Effector memory CD8-positive, alpha-beta T cell (primary cell): ENCODE measurements around the gene FUT8.

Source experiments
- ATAC-seq: fragments of 150-1000 bp; cut with Tn5 transposase; replicated peaks from 2 replicates; pipeline ENCODE4 v1.10.0; 2021; ENCODE audit warnings: mild to moderate bottlenecking, moderate library complexity
- DNase-seq, 3 experiments: peaks; one replicate each; pipeline ENCODE4 v3.0.0; 2021
- H3K27ac Mint-ChIP-seq, 2 donors: one replicate each; pipeline ENCODE4 v1.8.0; 2022; ENCODE audit warnings: mild to moderate bottlenecking in 2 of 2, mixed read lengths in 2 of 2, moderate library complexity in 2 of 2
- H3K27me3 Mint-ChIP-seq, 2 donors: one replicate each; pipeline ENCODE4 v1.8.0; 2022; ENCODE audit warnings: mixed read lengths in 2 of 2
- H3K36me3 Mint-ChIP-seq: one replicate; pipeline ENCODE4 v1.8.0; 2022; ENCODE audit warnings: mild to moderate bottlenecking, moderate library complexity, mixed read lengths; ENCODE audit not compliant: insufficient read depth
- H3K4me1 Mint-ChIP-seq, 2 donors: one replicate each; pipeline ENCODE4 v1.8.0; 2022; ENCODE audit warnings: low read depth in 2 of 2, mixed read lengths in 2 of 2
- H3K4me3 Mint-ChIP-seq, 2 donors: one replicate each; pipeline ENCODE4 v1.8.0; 2022; ENCODE audit warnings: mild to moderate bottlenecking in 2 of 2, mixed read lengths in 2 of 2, moderate library complexity in 2 of 2
- H3K9me3 Mint-ChIP-seq, 2 donors: one replicate each; pipeline ENCODE4 v1.8.0; 2022; ENCODE audit warnings: mixed read lengths in 2 of 2

Gene FUT8

DNA sequence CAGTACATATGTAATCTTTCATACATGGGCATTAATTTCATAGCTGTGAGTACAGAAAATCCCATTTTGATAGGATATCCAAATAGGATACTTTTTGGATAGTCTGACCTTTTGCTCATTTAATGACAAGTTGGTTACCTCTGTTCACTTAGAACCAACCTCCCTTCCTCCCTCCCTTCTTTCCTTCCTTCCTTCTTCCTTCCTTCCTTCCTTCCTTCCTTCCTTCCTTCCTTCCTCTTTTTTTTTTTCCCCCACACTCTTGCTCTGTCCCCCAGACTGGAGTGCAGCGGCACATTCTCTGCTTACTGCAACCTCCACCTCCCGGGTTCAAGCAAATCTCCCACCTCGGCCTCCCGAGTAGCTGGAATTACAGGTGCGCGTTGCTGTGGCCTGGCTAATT, 162.9 kb downstream of the FUT8 start:
- DNase-seq (no peak), ATAC-seq (no peak)
- Mint-ChIP-seq H3K9me3 (no peaks in the 10 kb centered on the region), H3K27ac (no peak overlapping the region), H3K27me3 (no peaks in the 10 kb centered on the region), H3K4me1 (peaks cover 5 to 30% of the 10 kb centered on the region in 2 donors), H3K4me3 (no peak overlapping the region), H3K36me3 (peaks cover 3% of the 10 kb centered on the region)

- no peak overlapping the region for H3K4me3 Mint-ChIP-seq
- peaks cover 1 to 23% of the 10 kb centered on the region in 2 donors for H3K4me1 Mint-ChIP-seq
- H3K36me3 Mint-ChIP-seq, result no peaks in the 10 kb centered on the region
- H3K27ac Mint-ChIP-seq, result no peak overlapping the region
- ATAC-seq (no peak), DNase-seq (no peak)
- H3K9me3 Mint-ChIP-seq, result no peaks in the 10 kb centered on the region
- no peaks in the 10 kb centered on the region for H3K27me3 Mint-ChIP-seq
Measured at GRCh38 chr14:65580973-65581372, 168.4 kb downstream of the FUT8 start.

GRCh38 chr14:65581378-65581777, 168.8 kb downstream of the FUT8 start:
- Mint-ChIP-seq H3K4me3 (no peak overlapping the region), H3K36me3 (no peaks in the 10 kb centered on the region), H3K27ac (no peak overlapping the region), H3K9me3 (no peaks in the 10 kb centered on the region), H3K27me3 (no peaks in the 10 kb centered on the region), H3K4me1 (peaks cover 1 to 19% of the 10 kb centered on the region in 2 donors)
- ATAC-seq (no peak), DNase-seq (no peak)

DNA sequence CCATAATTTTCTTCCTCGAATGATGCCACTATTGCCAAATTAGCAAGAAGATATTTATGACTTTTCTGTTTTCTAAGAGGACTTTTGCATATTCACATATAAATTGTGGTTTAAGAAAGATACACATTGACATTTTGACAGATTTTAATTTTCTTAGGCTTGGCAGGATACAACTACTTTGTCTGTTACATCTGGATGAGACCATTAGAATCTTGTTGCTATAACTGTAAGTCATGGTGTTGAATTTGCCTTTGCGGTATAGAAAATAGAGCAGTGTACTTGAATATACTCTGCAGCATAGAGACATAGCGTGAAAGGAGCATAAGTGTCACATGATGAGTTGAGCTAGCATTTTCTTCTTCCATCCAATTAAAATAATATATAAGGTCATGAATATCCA, 169.3 kb downstream of the FUT8 start:
- no peak overlapping the region for H3K27ac Mint-ChIP-seq
- no peak overlapping the region for H3K4me3 Mint-ChIP-seq
- no peaks in the 10 kb centered on the region for H3K27me3 Mint-ChIP-seq
- no peak for ATAC-seq
- H3K36me3 Mint-ChIP-seq, result no peaks in the 10 kb centered on the region
- no peak for DNase-seq
- no peaks in the 10 kb centered on the region for H3K9me3 Mint-ChIP-seq
- peaks cover 1 to 16% of the 10 kb centered on the region in 2 donors for H3K4me1 Mint-ChIP-seq

- no peaks in the 10 kb centered on the region for H3K36me3 Mint-ChIP-seq
- H3K27ac Mint-ChIP-seq, result no peak overlapping the region
- no peaks in the 10 kb centered on the region for H3K9me3 Mint-ChIP-seq
Measured at GRCh38 chr14:65585216-65585615, 172.7 kb downstream of the FUT8 start.

DNA sequence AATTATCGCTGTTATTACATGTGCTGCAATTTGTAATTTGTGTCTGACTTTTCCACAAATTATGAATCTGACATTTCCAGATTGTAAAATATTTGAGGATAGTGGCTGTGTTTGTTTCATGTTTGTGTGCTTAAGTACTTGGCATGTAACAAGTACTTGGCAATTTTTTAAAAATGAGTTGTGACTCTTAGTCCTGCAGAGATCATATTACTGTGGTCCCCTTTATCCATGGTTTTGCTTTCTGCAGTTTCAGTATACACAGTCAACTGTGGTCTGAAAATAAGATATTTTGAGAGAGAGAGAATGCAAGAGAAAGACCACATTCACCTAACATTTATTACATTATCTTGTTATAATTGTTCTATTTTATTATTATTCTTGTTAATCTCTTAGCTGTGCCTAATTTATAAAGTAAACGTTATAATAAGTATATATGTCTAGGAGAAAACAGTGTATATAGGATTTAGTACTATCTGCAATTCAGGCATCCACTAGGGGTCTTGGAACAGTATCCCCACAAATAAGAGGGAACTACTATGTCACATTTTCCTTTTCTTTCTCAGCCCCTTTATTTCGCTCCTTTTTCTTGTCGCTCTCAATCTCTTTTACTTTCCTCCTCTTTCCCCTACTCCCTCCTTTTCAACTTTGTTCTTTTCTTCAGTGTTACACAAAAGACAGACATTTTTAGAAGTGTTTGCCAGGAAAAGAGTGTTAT, 176.1 kb downstream of the FUT8 start:
- no peak for DNase-seq
- H3K9me3 Mint-ChIP-seq, result no peaks in the 10 kb centered on the region
- no peak overlapping the region for H3K27ac Mint-ChIP-seq
- no peak overlapping the region for H3K4me3 Mint-ChIP-seq
- peaks cover 4% of the 10 kb centered on the region in 2 donors for H3K4me1 Mint-ChIP-seq
- no peaks in the 10 kb centered on the region for H3K27me3 Mint-ChIP-seq
- H3K36me3 Mint-ChIP-seq, result no peaks in the 10 kb centered on the region
- ATAC-seq, result no peak

More at GRCh38 chr14:65585216-65585615, 172.7 kb downstream of the FUT8 start:
- Mint-ChIP-seq H3K4me1 (peaks cover 5 to 6% of the 10 kb centered on the region in 2 donors), H3K4me3 (no peak overlapping the region), H3K27me3 (no peaks in the 10 kb centered on the region)
- no peak for DNase-seq
- no peak for ATAC-seq

DNA sequence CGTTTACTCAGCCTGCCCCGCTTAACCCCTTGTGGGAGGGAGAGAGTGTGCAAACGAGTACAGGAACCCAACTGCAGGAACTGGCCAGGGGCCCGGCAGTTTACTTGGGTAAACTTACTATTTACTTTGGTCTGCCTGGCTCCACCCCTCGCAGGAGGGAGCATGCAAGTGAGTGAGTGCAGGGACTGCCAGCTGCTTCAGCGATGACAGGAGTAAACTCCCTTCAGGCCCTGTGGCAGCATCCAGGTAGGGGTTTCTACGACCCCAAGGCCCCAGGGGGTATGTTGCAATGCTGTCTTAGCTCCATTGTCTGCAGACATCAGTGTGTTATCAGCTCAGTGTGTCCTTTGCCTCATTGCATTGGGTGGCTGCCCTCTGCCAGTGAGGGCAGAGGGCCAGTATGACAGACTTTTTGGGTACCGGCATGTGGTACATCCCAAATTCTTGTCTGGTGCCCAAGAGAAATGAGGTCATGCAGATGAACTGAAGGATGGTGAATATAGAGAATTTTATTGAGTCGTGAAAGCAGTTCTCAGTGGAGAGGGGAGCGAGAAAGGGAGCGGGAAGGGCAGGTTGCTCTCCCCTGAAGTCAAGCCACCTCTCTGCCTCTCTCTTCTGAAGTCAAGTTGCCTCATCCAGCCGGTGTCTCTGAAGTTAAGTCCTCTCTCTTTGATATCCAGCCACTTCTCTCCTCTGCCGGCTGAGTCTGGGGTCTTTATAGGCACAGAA, 181.8 kb downstream of the FUT8 start:
- ATAC-seq (no peak), DNase-seq (no peak)
- Mint-ChIP-seq H3K27ac (no peak overlapping the region), H3K4me1 (peaks cover 0 to 3% of the 10 kb centered on the region in 2 donors), H3K27me3 (no peaks in the 10 kb centered on the region), H3K4me3 (no peak overlapping the region), H3K36me3 (peaks cover 8% of the 10 kb centered on the region), H3K9me3 (no peaks in the 10 kb centered on the region)

DNA sequence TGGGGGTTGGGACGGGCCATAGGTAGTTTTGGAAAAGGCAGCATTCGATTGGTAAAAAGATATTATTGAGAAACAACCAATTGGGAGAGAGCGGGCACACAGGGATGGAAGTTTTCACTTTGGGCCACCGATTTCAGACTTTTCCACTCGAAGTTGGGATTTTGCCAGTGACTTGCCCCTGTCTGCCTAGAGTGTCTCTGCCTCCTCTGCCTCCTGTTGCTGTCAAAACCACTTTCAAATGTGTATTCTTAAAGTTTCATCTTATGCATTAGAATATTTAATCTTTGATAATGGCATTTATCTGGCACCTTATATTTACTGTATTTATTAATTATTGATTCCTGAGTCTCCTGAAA, 182.3 kb downstream of the FUT8 start:
- Mint-ChIP-seq H3K4me3 (no peak overlapping the region), H3K27me3 (no peaks in the 10 kb centered on the region), H3K27ac (no peak overlapping the region), H3K4me1 (peaks cover 0 to 3% of the 10 kb centered on the region in 2 donors), H3K9me3 (no peaks in the 10 kb centered on the region), H3K36me3 (peaks cover 8% of the 10 kb centered on the region)
- ATAC-seq (no peak), DNase-seq (no peak)

GRCh38 chr14:65599375-65599774, 186.8 kb downstream of the FUT8 start:
- Mint-ChIP-seq H3K4me1 (peaks cover 0 to under 1% of the 10 kb centered on the region in 2 donors), H3K36me3 (peaks cover 8% of the 10 kb centered on the region), H3K27me3 (no peaks in the 10 kb centered on the region), H3K9me3 (no peaks in the 10 kb centered on the region), H3K27ac (no peak overlapping the region), H3K4me3 (no peak overlapping the region)
- DNase-seq, result no peak
- ATAC-seq, result no peak

- DNase-seq (no peak), ATAC-seq (no peak)
- Mint-ChIP-seq H3K9me3 (no peaks in the 10 kb centered on the region), H3K36me3 (peaks cover 8% of the 10 kb centered on the region), H3K4me3 (no peak overlapping the region), H3K4me1 (no peaks in the 10 kb centered on the region), H3K27ac (no peak overlapping the region), H3K27me3 (no peaks in the 10 kb centered on the region)
Measured at GRCh38 chr14:65600742-65601141, 188.2 kb downstream of the FUT8 start.

GRCh38 chr14:65604535-65604934, 192.0 kb downstream of the FUT8 start:
- ATAC-seq (no peak), DNase-seq (no peak)
- no peaks in the 10 kb centered on the region for H3K27me3 Mint-ChIP-seq
- H3K9me3 Mint-ChIP-seq, result no peaks in the 10 kb centered on the region
- no peak overlapping the region for H3K27ac Mint-ChIP-seq
- H3K36me3 Mint-ChIP-seq, result no peaks in the 10 kb centered on the region
- H3K4me1 Mint-ChIP-seq, result no peaks in the 10 kb centered on the region
- no peak overlapping the region for H3K4me3 Mint-ChIP-seq

- DNase-seq (no peak), ATAC-seq (no peak)
- H3K27me3 Mint-ChIP-seq, result no peaks in the 10 kb centered on the region
- H3K4me1 Mint-ChIP-seq, result no peaks in the 10 kb centered on the region
- H3K4me3 Mint-ChIP-seq, result no peak overlapping the region
- H3K27ac Mint-ChIP-seq, result no peak overlapping the region
- H3K9me3 Mint-ChIP-seq, result no peaks in the 10 kb centered on the region
- no peaks in the 10 kb centered on the region for H3K36me3 Mint-ChIP-seq
Measured at GRCh38 chr14:65604936-65605335, 192.4 kb downstream of the FUT8 start.

GRCh38 chr14:65606460-65606859, 193.9 kb downstream of the FUT8 start:
- Mint-ChIP-seq H3K9me3 (no peaks in the 10 kb centered on the region), H3K4me3 (no peak overlapping the region), H3K27ac (no peak overlapping the region), H3K36me3 (no peaks in the 10 kb centered on the region), H3K27me3 (no peaks in the 10 kb centered on the region), H3K4me1 (no peaks in the 10 kb centered on the region)
- ATAC-seq (no peak), DNase-seq (no peak)

DNA sequence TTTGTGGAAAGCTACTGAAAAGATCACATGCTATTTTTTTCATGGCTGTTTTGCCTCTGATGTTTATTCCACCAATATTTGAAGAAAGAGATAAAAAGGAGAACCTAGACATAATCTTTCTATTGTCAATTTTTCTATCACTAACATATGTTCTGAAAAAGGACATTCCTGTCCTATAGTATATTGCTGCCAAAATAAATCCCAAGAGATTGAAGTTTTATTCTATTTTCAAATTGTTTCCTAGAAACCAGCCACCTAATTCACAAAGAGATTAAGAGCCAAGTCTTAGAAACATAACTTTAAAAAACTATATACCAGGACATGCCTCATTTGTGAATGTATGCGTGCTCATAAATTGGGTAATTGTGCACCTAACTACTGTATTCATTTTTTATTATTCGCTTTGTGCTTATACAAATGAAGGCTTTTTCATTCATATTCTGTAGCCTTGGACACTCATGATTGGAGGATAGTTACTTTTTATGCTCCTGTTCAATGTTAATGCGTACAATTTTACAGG, 200.7 kb downstream of the FUT8 start:
- no peaks in the 10 kb centered on the region for H3K27me3 Mint-ChIP-seq
- H3K4me1 Mint-ChIP-seq, result peaks cover 0 to 10% of the 10 kb centered on the region in 2 donors
- ATAC-seq, result no peak
- H3K4me3 Mint-ChIP-seq, result no peak overlapping the region
- DNase-seq, result no peak
- H3K36me3 Mint-ChIP-seq, result peaks cover 4% of the 10 kb centered on the region
- no peaks in the 10 kb centered on the region for H3K9me3 Mint-ChIP-seq
- no peak overlapping the region for H3K27ac Mint-ChIP-seq
